Mononuclear cell (primary cell): ENCODE results near the gene CHMP3. TPM values are rescaled to one million over a fixed set of nuclear protein-coding genes. Genes with fewer than 3 reads are reported as not detected.
A peak's percentile ranks its signal among the peaks of the same experiment; 100 is the strongest.
"Not testable (repeated sequence)": the region's sequence is repeated elsewhere in the genome, so short reads cannot be mapped to it uniquely, and the experiment has no call there.

Experiments
- H3K27me3 ChIP-seq: 2 replicates; pipeline ENCODE4 v1.6.0; 2011; ENCODE audit warnings: low read length, control low read depth; ENCODE audit not compliant: insufficient read depth
- H3K4me1 ChIP-seq: 2 replicates; pipeline ENCODE4 v1.5.1; 2011; ENCODE audit warnings: mild to moderate bottlenecking, low read length, control low read depth; ENCODE audit not compliant: insufficient read depth
- H3K4me3 ChIP-seq: 2 replicates; pipeline ENCODE4 v1.5.1; 2011; ENCODE audit warnings: mild to moderate bottlenecking, low read length, moderate library complexity
- H3K9me3 ChIP-seq: 2 replicates; pipeline ENCODE4 v1.5.1; 2011; ENCODE audit warnings: low read depth, mild to moderate bottlenecking, control low read depth, low read length
- total RNA-seq: library from RNA; depleted of rRNA; stranded (reverse); fragments of >200 nt; gene quantifications from one replicate; pipeline ENCODE4 v1.2.3, GENCODE V29; 2012

Gene CHMP3
- total RNA-seq: 57.7 TPM

GRCh38 chr2:86562922-86563649, at the start of gene CHMP3:
Gene CHMP3, minus strand, starts transcription at chr2:86563443. Its CDS starts 95 bp downstream, at chr2:86563348.
- no peaks in the 10 kb centered on the region for H3K9me3 ChIP-seq
- peak within 1 kb of the TSS; percentile 95 for H3K4me3 ChIP-seq
- peaks cover 38% of the 10 kb centered on the region for H3K4me1 ChIP-seq
- no peaks in the 10 kb centered on the region for H3K27me3 ChIP-seq

DNA sequence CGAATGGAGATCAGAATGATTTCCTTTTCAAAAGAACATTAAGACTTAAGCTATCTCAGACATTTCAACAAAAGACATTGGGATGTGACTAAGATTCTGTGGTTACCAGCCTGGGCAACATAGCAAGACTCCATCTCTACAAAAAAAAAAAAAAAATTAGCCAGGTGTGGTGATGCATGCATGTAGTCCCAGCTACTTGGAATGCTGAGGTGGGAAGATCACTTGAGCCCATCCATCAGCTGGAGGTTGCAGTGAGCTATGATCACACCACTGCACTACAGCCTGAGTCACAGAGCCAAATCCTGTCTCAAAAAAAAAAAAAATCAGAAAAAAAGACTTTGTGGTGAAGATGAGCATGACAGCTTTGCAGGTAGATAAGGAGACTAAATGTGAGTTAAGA, 47.6 kb upstream of the CHMP3 start:
- H3K9me3 ChIP-seq: no peaks in the 10 kb centered on the region
- H3K27me3 ChIP-seq: no peaks in the 10 kb centered on the region
- no peak overlapping the region for H3K4me3 ChIP-seq
- no peaks in the 10 kb centered on the region for H3K4me1 ChIP-seq

- H3K27me3 ChIP-seq: no peaks in the 10 kb centered on the region
- no peaks in the 10 kb centered on the region for H3K4me1 ChIP-seq
- no peak overlapping the region for H3K4me3 ChIP-seq
- H3K9me3 ChIP-seq: no peaks in the 10 kb centered on the region
Measured at GRCh38 chr2:86608832-86609410, 45.7 kb upstream of the CHMP3 start.

DNA sequence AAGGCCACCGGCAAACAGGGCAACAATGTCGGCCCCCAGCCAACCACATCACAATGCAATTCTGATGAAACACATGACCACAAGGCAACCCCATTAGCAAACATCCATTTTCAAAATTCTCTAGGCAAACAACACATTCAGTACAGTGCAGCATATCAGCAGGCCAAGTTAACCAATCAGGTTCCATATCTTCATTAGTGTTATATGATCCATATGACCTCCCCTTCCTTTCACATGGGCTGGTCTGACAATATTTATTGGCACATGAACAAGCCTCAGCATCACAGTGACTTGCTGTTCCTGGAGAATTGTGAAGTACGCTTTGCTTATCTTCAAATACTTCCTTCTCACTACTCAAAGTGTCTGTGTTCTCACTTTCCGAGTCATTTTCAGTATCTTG, 40.7 kb upstream of the CHMP3 start:
- Histone ChIP-seq H3K27me3 (no peaks in the 10 kb centered on the region), H3K4me3 (no peak overlapping the region), H3K4me1 (no peaks in the 10 kb centered on the region), H3K9me3 (no peaks in the 10 kb centered on the region)

DNA sequence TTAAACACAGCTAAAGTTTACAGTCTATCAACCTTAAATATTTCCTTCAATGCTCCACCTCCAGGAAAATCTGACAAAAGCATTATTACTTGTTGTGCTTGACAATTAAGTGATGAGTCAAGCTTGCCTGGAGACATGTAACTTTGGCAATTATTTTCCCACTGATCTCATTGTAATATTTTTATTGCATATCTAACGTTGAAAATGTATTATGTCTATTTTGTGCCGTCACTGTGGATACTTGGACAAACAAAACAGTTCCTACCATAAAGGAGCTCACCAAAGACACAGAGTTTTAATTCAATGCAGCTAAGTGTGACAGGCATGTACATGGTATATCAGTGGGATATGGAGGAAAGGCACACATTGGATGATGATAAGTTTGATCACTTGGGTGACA, 35.7 kb upstream of the CHMP3 start:
- H3K4me3 ChIP-seq: no peak overlapping the region
- H3K9me3 ChIP-seq: no peaks in the 10 kb centered on the region
- no peaks in the 10 kb centered on the region for H3K27me3 ChIP-seq
- H3K4me1 ChIP-seq: no peaks in the 10 kb centered on the region

DNA sequence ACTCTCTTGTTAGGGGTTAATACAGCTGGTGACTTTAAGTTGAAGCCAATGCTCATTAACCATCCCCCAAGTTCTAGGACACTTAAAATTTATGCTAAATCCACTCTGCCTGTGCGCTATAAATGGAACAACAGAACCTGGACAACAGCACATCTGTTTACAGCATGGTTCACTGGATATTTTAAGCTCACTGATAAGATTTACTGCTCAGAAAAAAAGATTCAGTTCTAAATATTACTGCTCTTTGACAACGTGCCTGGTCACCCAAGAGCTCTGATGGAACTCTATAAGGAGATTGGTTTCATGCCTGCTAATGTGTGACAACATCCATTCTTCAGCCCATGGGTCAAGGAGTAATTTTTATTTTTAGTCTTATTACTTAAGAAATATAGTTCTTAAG, 32.9 kb upstream of the CHMP3 start:
- Histone ChIP-seq H3K9me3 (no peaks in the 10 kb centered on the region), H3K4me3 (no peak overlapping the region), H3K4me1 (no peaks in the 10 kb centered on the region), H3K27me3 (no peaks in the 10 kb centered on the region)

DNA sequence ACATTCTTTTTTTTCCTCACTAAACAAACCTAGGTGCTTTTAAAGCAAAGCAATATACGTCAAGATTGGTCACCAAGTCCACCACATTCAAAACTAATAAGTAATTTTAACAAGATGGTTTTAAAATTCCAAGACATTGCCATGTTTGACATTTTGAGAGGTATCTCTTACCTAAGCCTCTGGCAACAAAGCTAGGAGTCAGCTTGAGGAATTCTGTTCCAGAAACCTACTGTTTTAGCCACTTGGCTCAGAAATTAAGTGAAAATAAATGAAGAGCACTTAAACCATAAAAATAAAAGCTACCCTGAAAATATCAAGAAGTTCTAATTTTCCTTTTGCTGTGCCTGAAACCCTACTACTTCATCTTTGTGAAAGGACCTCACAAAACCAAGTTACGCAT, 30.0 kb upstream of the CHMP3 start:
- H3K4me3 ChIP-seq: no peak overlapping the region
- no peaks in the 10 kb centered on the region for H3K9me3 ChIP-seq
- no peaks in the 10 kb centered on the region for H3K4me1 ChIP-seq
- H3K27me3 ChIP-seq: no peaks in the 10 kb centered on the region

- Histone ChIP-seq H3K9me3 (no peaks in the 10 kb centered on the region), H3K27me3 (no peaks in the 10 kb centered on the region), H3K4me3 (no peak overlapping the region), H3K4me1 (no peaks in the 10 kb centered on the region)
Measured at GRCh38 chr2:86592547-86593230, 29.4 kb upstream of the CHMP3 start.

- not testable (repeated sequence) for H3K4me3 ChIP-seq, H3K27me3 ChIP-seq, H3K4me1 ChIP-seq, H3K9me3 ChIP-seq
Measured at GRCh38 chr2:86589701-86590100, 26.5 kb upstream of the CHMP3 start.

GRCh38 chr2:86584151-86584913, 21.1 kb upstream of the CHMP3 start:
- Histone ChIP-seq H3K9me3 (no peaks in the 10 kb centered on the region), H3K4me1 (peaks cover 7% of the 10 kb centered on the region), H3K4me3 (no peak overlapping the region), H3K27me3 (no peaks in the 10 kb centered on the region)

DNA sequence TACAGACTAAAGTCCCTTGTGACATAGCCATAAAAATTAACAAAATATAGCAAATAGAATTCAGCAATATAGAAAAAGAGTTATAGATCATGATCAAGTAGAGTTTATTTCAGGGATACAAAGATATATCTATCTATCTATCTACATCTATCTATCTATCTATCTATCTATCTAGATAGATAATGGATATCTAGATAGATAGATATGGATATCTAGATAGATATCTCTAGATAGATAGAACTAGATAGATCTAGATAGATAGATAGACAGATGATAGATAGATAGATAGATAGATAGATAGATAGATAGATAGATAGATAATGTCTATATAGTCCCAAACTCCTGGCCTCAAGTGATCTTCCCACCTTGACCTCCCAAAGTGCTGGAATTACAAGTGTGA, 17.3 kb upstream of the CHMP3 start:
- H3K27me3 ChIP-seq: no peaks in the 10 kb centered on the region
- no peaks in the 10 kb centered on the region for H3K9me3 ChIP-seq
- peaks cover 7% of the 10 kb centered on the region for H3K4me1 ChIP-seq
- H3K4me3 ChIP-seq: no peak overlapping the region

- Histone ChIP-seq H3K27me3 (no peaks in the 10 kb centered on the region), H3K9me3 (no peaks in the 10 kb centered on the region)
Measured at GRCh38 chr2:86577817-86578456, 14.7 kb upstream of the CHMP3 start.

GRCh38 chr2:86570059-86570458, 6.8 kb upstream of the CHMP3 start:
- no peaks in the 10 kb centered on the region for H3K9me3 ChIP-seq
- no peaks in the 10 kb centered on the region for H3K4me1 ChIP-seq
- H3K4me3 ChIP-seq: no peak overlapping the region
- H3K27me3 ChIP-seq: no peaks in the 10 kb centered on the region

More at GRCh38 chr2:86577817-86578456, 14.7 kb upstream of the CHMP3 start:
- H3K4me3 ChIP-seq: no peak overlapping the region
- H3K4me1 ChIP-seq: no peaks in the 10 kb centered on the region

DNA sequence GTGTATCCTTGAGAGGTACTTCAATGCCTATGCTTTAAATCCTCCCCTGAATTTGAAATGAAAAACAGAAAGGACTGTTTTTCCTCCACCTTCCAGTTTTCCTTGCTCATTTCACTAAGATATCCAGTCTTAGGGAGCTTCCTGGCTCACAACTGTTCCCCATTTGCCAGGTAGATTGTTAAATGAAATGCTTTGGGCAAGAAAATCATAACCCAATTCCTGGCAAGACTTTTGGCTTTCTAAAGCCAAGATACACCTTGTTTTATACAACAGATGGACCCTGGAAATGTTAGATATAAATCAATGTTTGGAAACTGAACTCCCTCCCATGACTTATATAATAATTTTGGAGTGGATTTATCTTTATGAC, 3.6 kb upstream of the CHMP3 start:
- H3K27me3 ChIP-seq: no peaks in the 10 kb centered on the region

More for the DNA sequence above, 3.6 kb upstream of the CHMP3 start:
- Histone ChIP-seq H3K4me1 (peaks cover 13% of the 10 kb centered on the region), H3K9me3 (no peaks in the 10 kb centered on the region), H3K4me3 (no peak overlapping the region)
